ENCODE results near the gene CKAP5.

The CKAP5 gene

DNA sequence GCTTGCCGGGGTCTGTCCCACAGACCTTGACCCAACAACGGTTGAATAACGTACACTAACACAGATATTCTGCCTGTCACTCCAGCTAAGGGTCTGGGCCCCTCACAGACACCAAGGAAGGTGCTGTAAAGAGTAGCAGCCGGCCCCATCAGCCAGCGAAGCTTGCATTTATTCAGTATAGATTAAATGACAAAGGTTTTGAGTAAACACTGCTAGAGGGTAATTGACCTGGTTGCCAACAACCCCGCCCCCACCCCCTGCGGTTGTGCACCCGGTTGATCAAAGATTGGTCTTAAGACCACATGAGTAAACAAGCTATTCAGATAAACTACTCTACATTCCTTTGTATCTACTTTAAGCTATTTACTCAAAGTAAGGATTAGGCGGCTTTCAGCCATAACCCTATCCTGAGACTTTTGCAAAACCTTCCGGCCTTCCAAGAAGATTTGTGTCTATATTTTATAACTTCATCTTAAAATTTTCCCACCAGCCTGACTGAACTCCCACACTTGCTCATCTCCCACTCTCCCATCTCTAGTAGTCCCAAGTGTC, 4.8 kb upstream of the CKAP5 start:
- no peak for TF ChIP-seq ZNF70 (CRISPR knock-in tag; IDR thresholded peaks at IDR 0.05)
- TF ChIP-seq ARNTL (CRISPR knock-in tag; IDR thresholded peaks at IDR 0.05; ENCODE audit: borderline replicate concordance, low read depth), result no peak

DNA sequence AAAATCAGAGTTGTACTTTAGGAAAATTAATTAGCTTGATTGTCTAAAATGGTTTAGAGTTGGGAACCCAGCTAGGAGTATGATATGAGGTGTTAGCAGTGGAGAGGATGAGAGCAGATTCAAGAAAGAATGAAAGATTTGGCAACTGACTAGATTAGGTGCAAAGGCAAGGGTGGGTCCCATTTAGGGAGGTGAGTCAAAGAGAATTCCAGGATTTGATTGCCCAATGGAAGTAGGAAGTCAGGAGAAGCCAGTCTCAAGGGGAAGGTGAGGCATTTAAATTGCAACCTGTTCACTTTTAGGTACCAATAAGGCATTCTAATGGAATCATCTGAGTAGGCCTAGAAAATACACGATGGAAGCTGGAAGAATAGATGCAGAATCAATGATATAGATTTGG, 3.6 kb upstream of the CKAP5 start:
- no peak for ATAC-seq
- no peak for TF ChIP-seq RARB (CRISPR knock-in tag; IDR thresholded peaks at IDR 0.05)
- TF ChIP-seq, protein P1, sequence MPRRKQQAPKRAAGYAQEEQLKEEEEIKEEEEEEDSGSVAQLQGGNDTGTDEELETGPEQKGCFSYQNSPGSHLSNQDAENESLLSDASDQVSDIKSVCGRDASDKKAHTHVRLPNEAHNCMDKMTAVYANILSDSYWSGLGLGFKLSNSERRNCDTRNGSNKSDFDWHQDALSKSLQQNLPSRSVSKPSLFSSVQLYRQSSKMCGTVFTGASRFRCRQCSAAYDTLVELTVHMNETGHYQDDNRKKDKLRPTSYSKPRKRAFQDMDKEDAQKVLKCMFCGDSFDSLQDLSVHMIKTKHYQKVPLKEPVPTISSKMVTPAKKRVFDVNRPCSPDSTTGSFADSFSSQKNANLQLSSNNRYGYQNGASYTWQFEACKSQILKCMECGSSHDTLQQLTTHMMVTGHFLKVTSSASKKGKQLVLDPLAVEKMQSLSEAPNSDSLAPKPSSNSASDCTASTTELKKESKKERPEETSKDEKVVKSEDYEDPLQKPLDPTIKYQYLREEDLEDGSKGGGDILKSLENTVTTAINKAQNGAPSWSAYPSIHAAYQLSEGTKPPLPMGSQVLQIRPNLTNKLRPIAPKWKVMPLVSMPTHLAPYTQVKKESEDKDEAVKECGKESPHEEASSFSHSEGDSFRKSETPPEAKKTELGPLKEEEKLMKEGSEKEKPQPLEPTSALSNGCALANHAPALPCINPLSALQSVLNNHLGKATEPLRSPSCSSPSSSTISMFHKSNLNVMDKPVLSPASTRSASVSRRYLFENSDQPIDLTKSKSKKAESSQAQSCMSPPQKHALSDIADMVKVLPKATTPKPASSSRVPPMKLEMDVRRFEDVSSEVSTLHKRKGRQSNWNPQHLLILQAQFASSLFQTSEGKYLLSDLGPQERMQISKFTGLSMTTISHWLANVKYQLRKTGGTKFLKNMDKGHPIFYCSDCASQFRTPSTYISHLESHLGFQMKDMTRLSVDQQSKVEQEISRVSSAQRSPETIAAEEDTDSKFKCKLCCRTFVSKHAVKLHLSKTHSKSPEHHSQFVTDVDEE (CRISPR knock-in tag; IDR thresholded peaks at IDR 0.05), result no peak
- no peak for TF ChIP-seq PPARA (CRISPR knock-in tag; IDR thresholded peaks at IDR 0.05; ENCODE audit: borderline replicate concordance)
- TF ChIP-seq ZNF565 (CRISPR knock-in tag; conservative IDR thresholded peaks at IDR 0.05; ENCODE audit: low read depth), result no peak
- no peak for TF ChIP-seq TCF4 (CRISPR knock-in tag; IDR thresholded peaks at IDR 0.05; ENCODE audit: borderline replicate concordance)
- no peak for TF ChIP-seq GLIS3 (CRISPR knock-in tag; IDR thresholded peaks at IDR 0.05)
- no peak for TF ChIP-seq ZNF8 (CRISPR knock-in tag; IDR thresholded peaks at IDR 0.05)

More for the DNA sequence above, 4.8 kb upstream of the CKAP5 start:
- ATAC-seq, result no peak

DNA sequence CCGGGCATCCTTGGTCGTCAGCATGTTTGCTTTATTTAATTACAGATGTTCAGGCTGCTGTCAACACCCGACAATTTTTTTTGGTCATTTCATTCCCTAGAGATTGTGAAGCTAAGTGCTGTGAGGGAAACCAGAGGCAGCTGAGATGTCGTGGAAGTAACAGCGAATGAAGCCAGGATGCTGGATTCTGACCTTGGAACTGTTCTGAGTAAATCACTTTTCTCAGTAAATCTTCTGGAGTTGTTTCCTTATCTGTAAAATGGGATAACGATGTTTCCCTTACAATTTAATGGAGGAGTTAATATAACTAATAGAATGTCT, 390 bp upstream of the CKAP5 start:
- TF ChIP-seq GLIS3 (CRISPR knock-in tag; IDR thresholded peaks at IDR 0.05), result no peak
- TF ChIP-seq PPARA (CRISPR knock-in tag; IDR thresholded peaks at IDR 0.05; ENCODE audit: borderline replicate concordance), result no peak
- TF ChIP-seq TCF4 (CRISPR knock-in tag; IDR thresholded peaks at IDR 0.05; ENCODE audit: borderline replicate concordance), result 0 out of 2 replicates have a peak, but pooled peaks have one; percentile 11
- no peak for TF ChIP-seq ZNF8 (CRISPR knock-in tag; IDR thresholded peaks at IDR 0.05)
- TF ChIP-seq ZNF565 (CRISPR knock-in tag; conservative IDR thresholded peaks at IDR 0.05; ENCODE audit: low read depth), result no peak
- TF ChIP-seq BACH2 (CRISPR knock-in tag; IDR thresholded peaks at IDR 0.05; ENCODE audit: borderline replicate concordance), result no peak
- peak; percentile 51 for ATAC-seq

DNA sequence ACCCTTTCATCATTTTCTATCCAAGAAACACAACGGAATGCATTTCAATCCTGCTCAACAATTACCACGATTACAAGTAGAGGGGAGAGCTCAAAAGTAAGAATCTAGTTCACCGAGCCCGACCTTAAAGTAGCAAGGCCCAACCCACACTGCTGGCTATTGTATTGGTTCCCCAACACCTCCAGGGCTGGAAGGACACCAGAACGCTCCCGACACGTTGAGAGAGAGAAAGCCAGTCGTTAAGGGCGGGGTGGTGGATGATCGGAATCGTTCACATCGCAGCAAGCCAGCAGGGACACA, 690 bp downstream of the CKAP5 start:
- ATAC-seq, result peak; percentile 3; the same call in 1 of the 3 replicates
- TF ChIP-seq, protein P1 (CRISPR knock-in tag; IDR thresholded peaks at IDR 0.05), result no peak
- TF ChIP-seq, protein P2, sequence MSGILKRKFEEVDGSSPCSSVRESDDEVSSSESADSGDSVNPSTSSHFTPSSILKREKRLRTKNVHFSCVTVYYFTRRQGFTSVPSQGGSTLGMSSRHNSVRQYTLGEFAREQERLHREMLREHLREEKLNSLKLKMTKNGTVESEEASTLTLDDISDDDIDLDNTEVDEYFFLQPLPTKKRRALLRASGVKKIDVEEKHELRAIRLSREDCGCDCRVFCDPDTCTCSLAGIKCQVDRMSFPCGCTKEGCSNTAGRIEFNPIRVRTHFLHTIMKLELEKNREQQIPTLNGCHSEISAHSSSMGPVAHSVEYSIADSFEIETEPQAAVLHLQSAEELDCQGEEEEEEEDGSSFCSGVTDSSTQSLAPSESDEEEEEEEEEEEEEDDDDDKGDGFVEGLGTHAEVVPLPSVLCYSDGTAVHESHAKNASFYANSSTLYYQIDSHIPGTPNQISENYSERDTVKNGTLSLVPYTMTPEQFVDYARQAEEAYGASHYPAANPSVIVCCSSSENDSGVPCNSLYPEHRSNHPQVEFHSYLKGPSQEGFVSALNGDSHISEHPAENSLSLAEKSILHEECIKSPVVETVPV (CRISPR knock-in tag; IDR thresholded peaks at IDR 0.05), result no peak
- TF ChIP-seq ISL1 (CRISPR knock-in tag; IDR thresholded peaks at IDR 0.05) (no peak), TCF4 (CRISPR knock-in tag; IDR thresholded peaks at IDR 0.05; ENCODE audit: borderline replicate concordance) (no peak), GLIS3 (CRISPR knock-in tag; IDR thresholded peaks at IDR 0.05) (no peak), SNAI2 (CRISPR knock-in tag; IDR thresholded peaks at IDR 0.05) (no peak)

DNA sequence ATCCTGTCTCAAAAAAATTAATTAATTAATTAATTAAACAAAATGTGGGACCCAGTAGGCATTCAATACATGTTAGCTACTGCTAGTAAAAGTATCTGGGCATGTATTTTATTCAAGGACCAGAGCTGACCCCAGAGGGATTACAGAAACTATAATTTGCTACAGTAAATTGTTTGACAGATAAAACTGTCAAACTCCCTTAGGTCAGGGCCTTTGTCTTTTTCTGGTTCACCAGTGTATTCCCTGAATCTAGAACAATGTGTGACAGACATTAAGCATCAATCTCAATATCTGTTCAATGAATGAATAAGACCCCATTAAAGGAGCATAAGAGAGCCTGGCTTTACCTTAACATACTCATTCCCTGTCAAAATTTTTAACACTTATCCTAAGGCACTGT, 6.0 kb downstream of the CKAP5 start:
- ATAC-seq, result no peak
- TF ChIP-seq TCF4 (CRISPR knock-in tag; IDR thresholded peaks at IDR 0.05; ENCODE audit: borderline replicate concordance) (no peak), CSDC2 (CRISPR knock-in tag; IDR thresholded peaks at IDR 0.05) (no peak)

DNA sequence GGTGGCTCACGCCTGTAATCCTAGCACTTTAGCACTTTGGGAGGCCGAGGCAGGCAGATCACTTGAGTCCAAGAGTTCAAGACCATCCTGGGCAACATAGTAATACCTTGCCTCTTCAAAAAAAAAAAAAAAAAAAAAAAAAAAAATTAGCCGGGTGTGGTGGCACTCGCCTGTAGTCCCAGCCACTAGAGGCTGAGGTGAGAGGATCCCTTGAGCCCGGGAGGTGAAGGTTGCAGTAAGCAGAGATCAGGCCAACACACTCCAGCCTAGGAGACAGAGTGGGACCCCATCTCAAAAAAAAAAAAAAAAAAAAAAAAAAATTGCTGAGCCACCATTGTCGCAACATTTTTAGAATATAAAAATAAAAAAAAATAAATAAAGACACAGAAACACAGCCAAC, 7.6 kb downstream of the CKAP5 start:
- TF ChIP-seq TCF4 (CRISPR knock-in tag; IDR thresholded peaks at IDR 0.05; ENCODE audit: borderline replicate concordance) (no peak), SNAI2 (CRISPR knock-in tag; IDR thresholded peaks at IDR 0.05) (no peak), ARNTL (CRISPR knock-in tag; IDR thresholded peaks at IDR 0.05; ENCODE audit: borderline replicate concordance, low read depth) (no peak), ESRRG (CRISPR knock-in tag; IDR thresholded peaks at IDR 0.05) (no peak), CSDC2 (CRISPR knock-in tag; IDR thresholded peaks at IDR 0.05) (no peak), ZNF70 (CRISPR knock-in tag; IDR thresholded peaks at IDR 0.05) (no peak), ISL1 (CRISPR knock-in tag; IDR thresholded peaks at IDR 0.05) (no peak), ZC3H10 (CRISPR knock-in tag; IDR thresholded peaks at IDR 0.05) (no peak), PPARA (CRISPR knock-in tag; IDR thresholded peaks at IDR 0.05; ENCODE audit: borderline replicate concordance) (no peak), ZFP30 (CRISPR knock-in tag; IDR thresholded peaks at IDR 0.05) (no peak), ZFP3 (CRISPR knock-in tag; IDR thresholded peaks at IDR 0.05) (no peak), TOX (CRISPR knock-in tag; IDR thresholded peaks at IDR 0.05; ENCODE audit: borderline replicate concordance) (no peak), ZNF8 (CRISPR knock-in tag; IDR thresholded peaks at IDR 0.05) (no peak), ZNF565 (CRISPR knock-in tag; conservative IDR thresholded peaks at IDR 0.05; ENCODE audit: low read depth) (no peak), RARB (CRISPR knock-in tag; IDR thresholded peaks at IDR 0.05) (no peak)
- TF ChIP-seq, protein P1 (CRISPR knock-in tag; IDR thresholded peaks at IDR 0.05), result no peak
- TF ChIP-seq, protein P2 (CRISPR knock-in tag; IDR thresholded peaks at IDR 0.05), result no peak

More for the DNA sequence above, 7.6 kb downstream of the CKAP5 start:
- ATAC-seq, result no peak
